ENCODE measurements around the gene MARCHF2. TPM values are rescaled to one million over a fixed set of nuclear protein-coding genes. Genes with fewer than 3 reads are reported as not detected.

MARCHF2 gene
- polyA plus RNA-seq, 6 donors from 2014 or later, result 19.9 to 40.4 (median 31.3) TPM

GRCh38 chr19:8485561-8486371 lies 72.7 kb downstream of the MARCHF2 start:
- Mint-ChIP-seq H3K9me3 (no peaks in the 10 kb centered on the region), H3K27me3 (no peaks in the 10 kb centered on the region), H3K36me3 (peaks cover 16 to 28% of the 10 kb centered on the region in 2 donors), H3K4me3 (no peak overlapping the region), H3K27ac (peak overlapping the region in 1 of 6 donors; percentile 82), H3K4me1 (peaks cover 25 to 39% (median 35%) of the 10 kb centered on the region in 3 donors)
- no peak for DNase-seq
- ATAC-seq (ENCODE audit: low read depth in 2 of 2), result no peak

GRCh38 chr19:8486661-8487136 lies 73.6 kb downstream of the MARCHF2 start:
- no peak for ATAC-seq (ENCODE audit: low read depth in 2 of 2)
- Mint-ChIP-seq H3K27ac (peak overlapping the region in 5 of 6 donors; percentile 60 to 90 (median 82)), H3K4me3 (peak overlapping the region in 3 of 8 donors; percentile 12 to 55 (median 38)), H3K9me3 (no peaks in the 10 kb centered on the region), H3K36me3 (peaks cover 16 to 28% of the 10 kb centered on the region in 2 donors), H3K27me3 (no peaks in the 10 kb centered on the region), H3K4me1 (peaks cover 19 to 37% (median 30%) of the 10 kb centered on the region in 3 donors)
- no peak for DNase-seq

GRCh38 chr19:8487137-8487851 lies 74.2 kb downstream of the MARCHF2 start:
- DNase-seq (no peak), ATAC-seq (ENCODE audit: low read depth in 2 of 2) (peak; percentile 58 to 59)
- Mint-ChIP-seq H3K4me3 (peak overlapping the region in 7 of 8 donors; percentile 13 to 81 (median 25)), H3K27me3 (no peaks in the 10 kb centered on the region), H3K9me3 (no peaks in the 10 kb centered on the region), H3K4me1 (peaks cover 18 to 33% (median 27%) of the 10 kb centered on the region in 3 donors), H3K27ac (peak overlapping the region; percentile 67 to 92 (median 84)), H3K36me3 (peaks cover 16 to 28% of the 10 kb centered on the region in 2 donors)

GRCh38 chr19:8488365-8488764 lies 75.3 kb downstream of the MARCHF2 start:
- ATAC-seq (ENCODE audit: low read depth in 2 of 2) (no peak), DNase-seq (no peak)
- H3K27me3 Mint-ChIP-seq, result no peaks in the 10 kb centered on the region
- H3K4me3 Mint-ChIP-seq, result no peak overlapping the region
- peak overlapping the region in 3 of 6 donors; percentile 39 to 52 (median 44) for H3K27ac Mint-ChIP-seq
- peaks cover 18 to 28% (median 21%) of the 10 kb centered on the region in 3 donors for H3K4me1 Mint-ChIP-seq
- peaks cover 10 to 19% of the 10 kb centered on the region in 2 donors for H3K36me3 Mint-ChIP-seq
- no peaks in the 10 kb centered on the region for H3K9me3 Mint-ChIP-seq

Other genes starting within 250 kb of the MARCHF2 start
- gene CERS4, start 203.9 kb upstream of the MARCHF2 start, polyA plus RNA-seq (ENCODE audit: low read depth in 6 of 6), result 10 to 100 TPM; 36.3 to 53.3 (median 43.7) TPM
- 10 to 100 TPM; 16.0 to 32.4 (median 24.3) TPM for gene CD320, start 104.9 kb upstream of the MARCHF2 start, polyA plus RNA-seq (ENCODE audit: low read depth in 6 of 6)
- 100 to 1,000 TPM; 117 to 143 (median 128) TPM for gene NDUFA7, start 91.9 kb upstream of the MARCHF2 start, polyA plus RNA-seq (ENCODE audit: low read depth in 6 of 6)
- gene RPS28, start 91.8 kb upstream of the MARCHF2 start, polyA plus RNA-seq (ENCODE audit: low read depth in 6 of 6), result 1,000 to 10,000 TPM; 1,256 to 2,811 (median 2,461) TPM
- gene KANK3, start 70.0 kb upstream of the MARCHF2 start, polyA plus RNA-seq (ENCODE audit: low read depth in 6 of 6), result under 1 TPM in 2 of 6 donors, not detected in 4; 0.09 to 0.23 TPM
- gene ANGPTL4, start 49.1 kb upstream of the MARCHF2 start, polyA plus RNA-seq (ENCODE audit: low read depth in 6 of 6), result not detected
- gene RAB11B, start 22.9 kb upstream of the MARCHF2 start, polyA plus RNA-seq (ENCODE audit: low read depth in 6 of 6), result 10 to 100 TPM; 47.9 to 81.2 (median 58.2) TPM
- gene HNRNPM, start 31.7 kb downstream of the MARCHF2 start, polyA plus RNA-seq (ENCODE audit: low read depth in 6 of 6), result 100 to 1,000 TPM; 185 to 283 (median 210) TPM
- gene PRAM1, start 89.3 kb downstream of the MARCHF2 start, polyA plus RNA-seq (ENCODE audit: low read depth in 6 of 6), result under 1 TPM in 2 of 6 donors, not detected in 4; 0.26 to 0.27 TPM
- gene ZNF414, start 100.9 kb downstream of the MARCHF2 start, polyA plus RNA-seq (ENCODE audit: low read depth in 6 of 6), result 10 to 100 TPM in 4 of 6 donors, 1 to 10 TPM in 2; 7.4 to 25.5 (median 11.7) TPM
- gene MYO1F, start 164.1 kb downstream of the MARCHF2 start, polyA plus RNA-seq (ENCODE audit: low read depth in 6 of 6), result 10 to 100 TPM in 3 of 6 donors, 1 to 10 TPM in 3; 7.2 to 24.4 (median 9.6) TPM
- gene ADAMTS10, start 197.4 kb downstream of the MARCHF2 start, polyA plus RNA-seq (ENCODE audit: low read depth in 6 of 6), result under 1 TPM in 1 of 6 donors, not detected in 5; 0.31 TPM
- not detected for gene NFILZ, start 217.3 kb downstream of the MARCHF2 start, polyA plus RNA-seq (ENCODE audit: low read depth in 6 of 6)

All from naive B cell (primary cell).